Left forelimb (tissue), 1 donor: ENCODE data around the gene PAWR.
"Not testable (repeated sequence)": the region's sequence is repeated elsewhere in the genome, so short reads cannot be mapped to it uniquely, and the experiment has no call there.

Source experiments
- DNase-seq: peaks from one replicate; pipeline ENCODE4 v3.0.0-alpha.2; 2018; ENCODE audit warnings: low spot score

The PAWR gene

DNA sequence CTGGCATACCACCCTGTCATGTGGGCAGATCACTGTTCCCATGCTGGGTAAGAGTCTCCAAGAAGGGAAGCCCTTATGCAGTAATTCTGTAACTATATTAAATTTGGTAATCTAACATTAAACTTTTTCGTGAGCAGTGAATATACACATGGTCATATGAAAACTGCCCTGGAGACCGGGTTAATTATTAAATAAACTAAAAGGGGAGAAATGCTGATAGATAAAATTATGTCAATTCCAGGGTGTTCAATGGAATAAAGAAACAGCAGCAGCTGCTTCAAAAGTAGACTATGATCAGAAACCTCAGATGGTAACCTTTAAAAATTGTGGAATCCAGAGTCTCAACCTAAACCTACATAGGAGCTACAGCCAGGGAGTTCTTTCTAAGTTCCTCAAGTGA lies 100.0 kb downstream of the PAWR start:
- no peak for DNase-seq

DNA sequence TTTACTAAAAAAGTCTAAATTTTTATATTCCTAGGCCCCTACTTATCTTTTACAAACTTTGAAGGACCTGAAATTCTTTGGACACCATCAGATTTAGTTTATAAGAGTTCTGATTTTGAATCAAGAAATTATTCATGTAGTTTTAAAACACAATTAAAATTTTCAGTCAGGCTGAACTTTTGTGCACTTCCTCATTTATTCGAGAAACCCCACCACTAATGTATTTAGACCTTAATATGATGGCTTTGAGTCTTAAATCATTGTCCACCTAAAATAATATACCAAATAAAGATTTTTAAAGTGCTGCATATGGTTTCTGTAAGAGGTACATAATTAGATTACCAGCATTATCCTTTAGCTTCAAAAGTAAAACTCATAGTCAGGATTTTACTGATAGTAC lies 103.4 kb downstream of the PAWR start:
- DNase-seq = no peak

DNA sequence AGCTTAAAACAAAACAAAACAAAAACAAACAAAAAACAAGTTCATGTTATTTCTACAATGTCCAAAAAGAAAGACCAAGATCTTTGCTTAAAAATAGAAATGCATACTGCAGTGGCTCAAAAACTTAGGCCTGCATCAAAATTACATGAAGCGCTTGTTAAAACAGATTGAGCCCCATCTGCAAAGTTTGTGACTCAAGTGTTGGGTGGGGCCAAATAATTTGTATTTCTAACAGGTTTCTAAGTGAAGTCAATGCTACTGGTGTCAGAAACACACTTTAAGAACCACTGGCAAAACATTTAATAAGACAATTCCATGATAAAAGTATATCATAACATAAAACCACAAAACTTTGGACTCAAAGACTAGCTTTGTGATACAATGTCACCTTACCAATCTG lies 105.6 kb downstream of the PAWR start:
- no peak for DNase-seq

DNA sequence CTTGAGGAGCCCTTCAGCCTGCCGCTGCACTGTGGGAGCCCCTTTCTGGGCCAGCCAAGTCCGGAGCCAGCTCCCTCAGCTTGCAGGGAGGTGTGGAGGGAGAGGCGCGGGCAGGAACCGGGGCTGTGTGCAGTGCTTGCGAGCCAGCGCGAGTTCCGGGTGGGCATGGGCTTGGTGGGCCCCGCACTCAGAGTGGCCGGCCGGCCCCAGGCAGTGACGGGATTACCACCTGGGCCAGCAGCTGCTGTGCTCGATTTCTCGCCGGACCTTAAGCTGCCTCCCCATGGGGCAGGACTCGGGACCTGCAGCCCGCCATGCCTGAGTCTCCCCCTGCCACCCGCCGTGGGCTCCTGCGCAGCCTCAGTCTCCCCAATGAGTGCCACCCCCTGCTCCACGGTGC lies 116.9 kb downstream of the PAWR start:
- no peak for DNase-seq

DNA sequence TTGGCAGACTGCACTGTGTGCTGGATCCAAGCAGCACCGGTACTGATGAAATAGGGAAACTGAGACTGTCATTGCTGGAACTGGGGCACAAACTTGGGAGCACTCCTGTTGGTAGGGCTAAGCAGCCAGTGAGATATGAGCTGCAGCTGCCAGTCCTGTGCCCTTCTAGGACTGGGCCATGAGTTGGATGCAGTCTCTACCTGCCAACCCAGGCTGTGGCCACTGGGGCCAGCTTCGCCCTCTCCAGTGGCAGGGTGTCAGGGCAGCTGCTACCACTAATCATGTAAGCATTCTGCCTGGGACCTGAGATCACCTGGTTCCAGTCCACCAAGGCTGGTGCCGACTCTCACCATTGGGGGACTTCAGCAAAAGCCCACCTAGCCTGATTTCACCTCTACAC lies 121.1 kb downstream of the PAWR start:
- no peak for DNase-seq

DNA sequence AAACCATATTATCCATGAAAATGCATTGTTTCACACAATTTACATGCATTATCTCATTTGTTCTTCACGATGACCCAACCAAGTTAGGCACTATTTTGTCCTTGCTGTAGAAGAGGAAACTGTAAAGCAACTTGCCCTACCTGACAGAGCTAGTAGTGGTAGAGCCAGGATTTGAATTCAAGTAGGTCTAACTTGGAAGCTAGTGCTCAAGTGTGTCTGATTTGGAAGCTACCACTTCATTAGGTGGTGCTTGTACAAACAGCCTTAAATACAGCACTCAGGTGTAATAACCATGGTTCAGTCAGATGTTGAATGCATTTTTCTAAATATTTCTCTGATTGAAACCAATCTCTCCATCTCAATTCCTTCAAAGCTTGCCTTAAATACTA lies 123.6 kb downstream of the PAWR start:
- DNase-seq = no peak

DNA sequence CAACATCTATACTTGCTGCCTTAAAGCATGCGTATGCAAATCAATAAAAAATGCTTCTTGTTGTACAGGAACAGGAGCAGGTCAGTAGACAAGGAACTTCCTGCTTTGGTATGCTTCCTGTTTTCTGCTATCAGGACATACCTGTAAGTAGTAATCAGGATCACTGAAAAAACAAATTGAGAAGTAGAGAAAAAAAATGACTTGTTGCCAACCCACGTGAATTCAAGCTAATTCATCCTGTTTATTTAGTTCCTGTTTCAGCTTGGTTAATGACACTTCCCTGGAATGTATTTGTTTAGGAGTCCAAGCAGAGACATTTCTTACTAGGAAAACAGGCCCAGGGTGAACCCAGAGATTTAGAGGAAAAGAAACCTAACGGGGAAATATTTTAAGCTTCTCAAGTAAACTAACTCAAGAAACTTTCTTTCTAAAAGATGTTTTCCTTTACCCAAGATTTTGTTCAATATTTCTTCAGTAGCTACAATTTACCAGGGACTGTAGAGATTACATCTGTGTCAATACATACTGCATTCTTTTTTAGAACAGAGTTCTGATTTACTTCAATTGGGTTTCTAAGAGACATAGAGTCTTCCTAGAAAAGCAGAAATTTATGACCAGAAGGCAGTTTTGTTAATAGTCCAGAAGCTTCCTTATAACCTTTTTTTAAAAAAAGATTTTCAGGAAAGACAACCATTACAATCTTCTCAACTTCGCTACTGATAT lies 124.2 kb downstream of the PAWR start:
- DNase-seq = no peak

DNA sequence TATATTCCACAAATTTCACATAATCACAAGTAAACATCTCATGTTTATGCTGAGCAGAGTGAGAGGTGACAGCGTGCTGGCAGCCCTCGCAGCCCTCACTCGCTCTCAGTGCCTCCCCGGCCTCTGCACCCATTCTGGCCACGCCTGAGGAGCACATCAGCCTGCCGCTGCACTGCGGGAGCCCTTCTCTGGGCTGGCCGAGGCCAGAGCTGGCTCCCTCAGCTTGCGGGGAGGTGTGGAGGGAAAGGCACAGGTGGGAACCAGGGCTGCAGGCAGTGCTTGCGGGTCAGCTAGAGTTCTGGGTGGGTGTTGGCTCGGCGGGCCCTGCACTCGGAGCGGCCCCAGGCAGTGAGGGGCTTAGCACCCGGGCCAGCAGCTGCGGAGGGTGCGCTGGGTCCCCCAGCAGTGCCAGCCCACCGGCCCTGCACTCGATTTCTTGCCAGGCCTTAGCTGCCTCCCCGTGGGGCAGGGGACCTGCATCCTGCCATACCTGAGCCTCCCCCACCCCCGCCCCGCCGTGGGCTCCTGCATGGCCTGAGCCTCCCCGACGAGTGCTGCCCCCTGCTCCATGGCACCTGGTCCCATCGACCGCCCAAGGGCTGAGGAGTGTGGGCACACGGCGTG lies 125.9 kb downstream of the PAWR start:
- not testable (repeated sequence) for DNase-seq

DNA sequence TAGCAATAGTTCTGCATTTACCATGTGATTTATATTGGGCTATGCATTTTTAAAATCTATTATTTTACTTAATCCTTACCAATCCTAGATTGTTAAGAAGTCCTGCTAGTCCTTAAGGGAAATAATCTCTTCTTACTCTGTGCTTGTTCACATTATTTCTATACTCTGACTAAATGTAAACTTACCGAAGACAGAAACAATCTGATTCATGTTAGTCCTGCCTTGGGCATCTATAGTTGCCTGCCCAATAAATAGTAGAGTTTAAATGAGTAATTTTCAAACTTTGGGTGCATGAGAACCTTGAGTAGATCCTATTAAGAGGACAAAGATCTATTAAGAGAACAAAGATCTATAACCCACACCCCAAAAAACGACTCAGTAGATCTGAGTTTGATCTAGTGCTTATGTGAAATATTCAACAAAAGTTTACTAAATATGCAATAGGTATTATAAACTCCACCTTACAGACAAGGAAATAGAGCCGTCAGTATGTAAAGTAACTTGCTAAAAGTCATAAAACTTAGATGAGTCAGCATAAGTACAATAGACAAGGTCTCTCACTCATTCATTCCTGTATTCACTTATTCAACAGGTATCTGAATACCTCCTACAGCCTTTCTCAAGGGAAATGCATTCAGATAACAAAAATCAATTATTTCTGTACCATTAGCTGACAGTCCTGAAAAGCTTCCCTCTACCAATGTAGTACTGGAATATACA lies 127.6 kb downstream of the PAWR start:
- DNase-seq = no peak

DNA sequence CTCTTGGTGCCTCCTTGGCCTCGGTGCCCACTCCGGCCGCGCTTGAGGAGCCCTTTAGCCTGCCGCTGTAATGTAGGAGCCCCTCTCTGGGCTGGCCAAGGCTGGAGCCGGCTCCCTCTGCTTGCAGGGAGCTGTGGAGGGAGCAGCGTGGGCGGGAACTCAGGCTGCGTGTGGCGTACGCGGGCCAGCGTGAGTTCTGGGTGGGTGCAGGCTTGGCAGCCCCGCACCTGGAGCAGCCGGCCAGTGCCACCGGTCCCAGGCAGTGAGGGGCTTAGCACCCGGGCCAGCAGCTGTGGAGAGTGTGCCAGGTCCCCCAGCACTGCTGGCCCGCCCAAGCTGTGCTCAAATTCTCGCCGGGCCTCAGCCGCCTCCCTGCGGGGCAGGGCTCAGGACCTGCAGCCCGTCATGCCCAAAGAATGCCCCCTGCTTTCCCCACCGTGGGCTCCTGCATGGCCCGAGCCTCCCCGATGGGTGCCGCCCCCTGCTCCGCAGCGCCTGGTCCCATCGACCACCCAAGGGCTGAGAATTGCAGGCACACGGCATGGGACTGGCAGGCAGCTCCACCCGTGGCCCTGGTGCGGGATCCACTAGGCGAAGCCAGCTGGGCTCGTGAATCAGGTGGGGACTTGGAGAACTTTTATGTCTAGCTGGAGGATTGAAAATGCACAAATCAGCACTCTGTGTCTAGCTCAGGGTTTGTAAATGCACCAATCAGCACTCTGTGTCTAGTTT lies 129.2 kb downstream of the PAWR start:
- DNase-seq = no peak

DNA sequence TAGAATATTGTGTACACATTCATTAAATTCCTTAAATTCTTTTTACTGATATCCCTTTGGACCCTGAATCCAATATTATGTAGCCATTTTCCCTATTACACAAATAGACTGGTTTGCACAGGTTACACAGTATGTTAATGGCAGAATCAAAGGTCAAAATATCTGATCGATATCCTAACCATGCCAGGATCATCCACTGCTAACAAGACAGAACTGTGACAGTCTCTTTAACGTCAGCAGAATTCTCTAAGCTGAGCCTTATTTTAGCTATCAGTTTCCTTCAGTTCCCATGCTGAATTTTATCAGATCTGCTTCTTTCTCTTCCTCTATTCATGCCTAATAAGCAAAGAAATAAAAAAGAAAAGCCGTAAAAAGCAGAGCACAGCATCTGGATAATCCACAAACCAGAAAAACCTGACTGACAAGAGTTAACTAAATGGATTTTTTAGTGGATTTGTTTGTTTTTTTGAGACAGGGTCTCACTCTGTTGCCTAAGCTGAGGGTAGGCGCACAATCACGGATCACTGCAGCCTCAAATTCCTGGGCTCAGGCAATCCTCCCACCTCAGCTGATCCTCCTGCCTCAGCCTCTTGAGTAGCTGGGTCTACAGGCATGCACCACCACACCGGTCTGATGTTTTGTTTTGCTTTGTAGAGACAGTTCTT lies 130.4 kb downstream of the PAWR start:
- DNase-seq = no peak

DNA sequence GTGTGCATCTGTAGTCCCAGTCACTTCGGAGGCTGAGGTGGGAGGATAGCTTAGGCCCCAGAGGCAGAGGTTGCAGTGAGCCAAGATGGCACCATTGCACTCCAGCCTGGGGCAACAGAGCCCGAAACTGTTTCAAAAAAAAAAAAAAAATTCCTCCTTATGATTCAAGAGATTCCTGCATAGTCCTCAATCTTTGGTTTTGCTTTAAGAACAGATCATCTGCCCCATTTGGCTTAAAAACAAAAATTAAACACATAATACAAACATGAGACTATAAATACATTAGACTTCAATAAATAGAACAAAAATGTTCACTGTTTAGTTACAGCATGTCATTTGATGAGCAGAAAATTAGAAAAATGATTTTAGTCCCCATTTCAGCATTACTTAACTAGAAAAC lies 131.2 kb downstream of the PAWR start:
- no peak for DNase-seq

DNA sequence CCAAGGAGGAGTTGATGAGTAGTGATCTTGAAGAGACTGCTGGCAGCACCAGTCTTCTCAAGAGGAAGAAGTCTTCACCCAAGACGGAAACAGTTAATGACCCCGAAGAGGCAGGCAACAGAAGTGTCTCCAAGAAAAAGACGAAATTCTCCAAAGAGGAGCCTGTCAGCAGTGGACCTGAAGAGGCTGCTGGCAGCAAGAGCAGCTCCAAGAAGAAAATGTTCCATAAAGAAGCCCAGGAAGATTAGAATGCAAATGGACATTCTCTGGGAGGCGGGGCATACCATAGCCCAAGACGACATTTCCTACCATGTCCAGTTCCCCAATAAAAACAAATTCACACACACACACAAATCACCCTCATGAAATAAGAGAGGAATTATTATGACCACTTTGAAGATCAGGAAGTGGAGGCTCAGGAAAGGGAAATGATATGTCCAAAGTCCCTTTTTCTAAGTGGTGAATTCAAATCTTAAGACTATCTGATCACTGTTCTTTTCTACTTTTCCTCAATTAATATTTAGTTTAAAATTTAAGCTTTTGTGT lies 131.8 kb downstream of the PAWR start:
- no peak for DNase-seq

DNA sequence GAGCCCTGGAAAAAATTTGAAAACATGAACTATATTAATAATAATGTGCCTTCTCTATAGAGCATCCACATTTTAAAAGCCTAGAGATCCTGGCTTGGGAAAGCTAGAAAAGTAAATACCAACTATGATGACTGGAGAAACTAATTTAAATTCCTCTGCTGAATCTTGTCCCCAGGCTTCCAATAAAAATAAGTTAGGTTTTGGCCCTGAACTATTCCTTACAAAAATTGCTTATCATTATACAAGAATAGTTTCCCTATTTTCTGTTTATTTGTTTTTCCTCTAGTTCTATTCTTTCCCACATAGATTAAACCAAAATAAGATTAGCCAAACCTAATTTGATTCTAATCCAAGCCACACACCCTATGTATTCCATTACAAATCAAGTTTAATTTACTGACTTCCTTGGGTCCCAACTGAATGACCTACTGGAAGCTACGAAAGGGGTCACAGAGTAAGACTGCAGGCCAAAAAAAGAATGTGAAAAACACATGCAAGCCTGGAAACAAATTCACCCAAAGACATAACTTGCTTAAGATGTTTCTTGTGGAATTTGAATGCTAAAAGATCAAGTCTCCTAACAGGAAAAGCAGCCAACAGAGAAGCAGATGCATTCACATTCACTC lies 133.0 kb downstream of the PAWR start:
- no peak for DNase-seq

DNA sequence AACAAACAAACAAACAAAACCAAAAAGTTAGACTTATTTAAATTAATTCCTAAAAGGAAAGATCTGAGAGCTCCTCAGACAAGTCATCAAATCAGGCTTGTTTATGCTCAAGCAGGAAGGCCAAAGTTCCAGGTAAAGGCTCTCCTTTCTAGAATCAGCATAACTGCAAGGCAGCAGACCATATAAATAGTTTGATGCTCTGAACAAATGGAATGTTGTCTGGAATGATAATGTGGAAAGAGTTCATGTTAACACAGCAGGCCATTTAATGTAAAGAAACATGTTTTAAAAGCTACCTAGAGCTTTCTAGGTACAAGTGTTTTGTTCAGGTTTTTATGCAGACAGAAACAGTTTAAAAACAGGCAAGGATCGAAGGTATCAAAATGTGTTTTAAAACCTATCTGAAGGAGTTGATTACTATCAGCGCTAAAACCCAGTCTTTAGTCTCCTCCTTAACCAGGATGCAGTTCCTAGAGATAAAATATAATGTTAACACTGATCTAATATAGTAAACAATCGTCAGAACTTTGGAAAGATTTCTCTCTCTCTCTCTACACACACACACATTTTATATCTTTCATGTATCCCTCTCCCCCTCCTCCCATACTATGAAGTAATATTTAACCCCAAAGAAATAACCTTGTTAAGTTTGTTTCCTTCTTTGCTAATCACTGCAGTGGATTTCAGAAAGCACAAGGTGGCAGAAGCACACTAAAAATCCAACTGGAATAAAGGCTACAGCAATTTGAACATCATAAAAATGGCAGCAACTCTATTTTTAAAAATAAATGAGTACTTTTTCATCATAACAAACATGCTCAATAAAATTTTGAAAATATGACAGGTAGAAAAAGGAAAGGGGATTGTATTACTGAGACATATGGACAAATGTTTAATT lies 135.5 kb downstream of the PAWR start:
- no peak for DNase-seq

DNA sequence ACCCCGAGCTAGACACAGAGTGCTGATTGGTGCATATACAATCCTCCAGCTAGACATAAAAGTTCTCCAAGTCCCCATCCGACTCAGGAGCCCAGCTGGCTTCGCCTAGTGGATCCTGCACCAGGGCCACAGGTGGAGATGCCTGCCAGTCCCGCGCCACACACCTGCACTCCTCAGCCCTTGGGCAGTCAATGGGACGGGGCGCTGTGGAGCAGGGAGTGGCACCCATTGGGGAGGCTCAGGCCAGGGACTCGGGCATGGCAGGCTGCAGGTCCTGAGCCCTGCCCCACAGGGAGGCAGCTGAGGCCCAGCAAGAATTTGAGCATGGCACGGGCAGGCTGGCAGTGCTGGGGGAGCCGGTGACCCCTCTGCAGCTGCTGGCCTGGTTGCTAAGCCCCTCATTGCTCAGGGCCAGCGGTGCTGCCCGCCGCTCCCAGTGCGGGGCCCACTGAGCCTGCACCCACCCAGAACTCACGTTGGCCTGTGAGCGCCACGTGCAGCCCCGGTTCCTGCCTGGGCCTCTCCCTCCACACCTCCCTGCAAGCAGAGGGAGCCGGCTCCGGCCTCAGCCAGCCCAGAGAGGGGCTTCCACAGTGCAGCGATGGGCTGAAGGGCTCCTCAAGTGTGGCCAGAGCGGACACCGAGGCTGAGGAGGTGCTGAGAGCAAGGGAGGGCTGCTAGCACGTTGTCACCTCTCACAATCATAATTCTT lies 136.7 kb downstream of the PAWR start:
- no peak for DNase-seq

DNA sequence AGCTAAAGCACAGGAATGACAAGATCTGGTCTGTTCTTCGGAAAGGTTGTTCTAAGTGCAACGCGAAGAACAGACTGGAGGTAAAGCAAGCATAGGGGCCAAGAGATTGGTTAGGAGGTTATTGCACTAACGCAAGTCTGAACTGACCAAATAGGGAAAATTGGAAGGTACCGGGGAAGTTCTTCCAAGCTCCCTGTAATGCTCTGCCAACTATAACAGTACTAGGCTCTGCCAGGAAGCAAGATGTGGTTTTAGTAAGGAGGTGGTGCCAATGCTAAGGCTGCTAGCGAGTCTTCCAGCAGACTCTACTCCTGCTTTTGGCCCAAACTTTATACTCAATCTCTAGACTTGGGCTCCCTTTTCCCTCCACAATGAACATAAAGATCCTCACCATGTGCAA lies 138.6 kb downstream of the PAWR start:
- DNase-seq = no peak

DNA sequence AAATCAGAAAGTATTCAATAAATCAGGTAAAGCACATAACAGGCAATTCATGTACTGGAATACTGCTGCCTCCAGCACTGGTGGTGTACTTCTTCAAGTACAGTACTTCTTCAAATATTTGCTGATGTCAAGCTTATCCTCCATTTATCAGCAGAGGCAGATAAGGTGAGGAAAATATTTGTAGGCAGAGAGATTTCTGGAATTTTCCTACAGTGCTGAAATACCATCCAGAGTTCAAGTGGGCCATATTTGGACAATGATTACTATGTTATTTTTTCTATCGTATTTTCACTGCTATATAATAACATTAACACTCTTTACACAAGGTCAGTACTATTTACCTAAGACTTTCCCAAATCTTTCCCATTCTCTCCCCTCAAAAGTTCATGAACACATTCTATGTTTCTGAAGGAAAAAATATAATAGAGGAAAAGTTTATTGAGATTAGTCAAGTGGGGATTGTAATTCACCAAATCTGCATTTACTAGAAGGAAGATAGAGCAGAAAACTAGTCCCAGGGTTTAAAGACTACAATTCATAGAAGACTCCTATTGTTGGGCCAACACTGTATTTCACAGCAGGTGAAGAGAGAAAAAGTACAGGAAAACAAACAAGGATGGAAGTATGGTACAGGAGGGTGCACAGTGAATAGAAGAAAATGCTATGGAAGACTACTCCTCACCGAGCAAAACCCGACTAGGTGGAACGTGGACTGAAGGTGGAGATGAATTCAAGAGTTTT lies 141.1 kb downstream of the PAWR start:
- DNase-seq = no peak

DNA sequence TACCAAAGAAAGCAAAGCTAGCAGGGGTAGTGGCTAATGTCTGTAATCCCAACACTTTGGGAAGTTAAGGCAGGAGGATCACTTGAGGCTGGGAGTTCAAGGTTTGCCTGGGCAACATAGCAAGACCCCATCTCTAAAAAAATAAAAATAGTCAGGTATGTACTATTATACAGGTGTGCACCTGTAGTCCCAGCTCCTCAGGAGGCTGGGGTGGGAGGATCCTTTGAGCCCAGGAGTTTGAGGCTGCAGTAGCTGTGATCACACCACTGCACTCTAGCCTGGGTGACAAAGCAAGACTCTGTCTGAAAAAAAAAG lies 142.2 kb downstream of the PAWR start:
- DNase-seq = no peak
